ENCODE data around the gene EDN1.
"Not testable (repeated sequence)": the region's sequence is repeated elsewhere in the genome, so short reads cannot be mapped to it uniquely, and the experiment has no call there.

EDN1 gene

GRCh38 chr6:12294851-12295536, 4.8 kb downstream of the EDN1 start:
- DNase-seq (ENCODE audit: low spot score): no peak

- no peak for DNase-seq (ENCODE audit: low spot score)
Observed at GRCh38 chr6:12295558-12296254, 5.5 kb downstream of the EDN1 start.

GRCh38 chr6:12296255-12296573, 6.1 kb downstream of the EDN1 start:
- peak; percentile 83 for DNase-seq (ENCODE audit: low spot score)

GRCh38 chr6:12296604-12297003, 6.4 kb downstream of the EDN1 start:
- no peak for DNase-seq (ENCODE audit: low spot score)

- no peak for DNase-seq (ENCODE audit: low spot score)
Observed at GRCh38 chr6:12297363-12298016, 7.3 kb downstream of the EDN1 start.

- no peak for DNase-seq (ENCODE audit: low spot score)
Observed at GRCh38 chr6:12298017-12298978, 8.1 kb downstream of the EDN1 start.

GRCh38 chr6:12298995-12299394, 8.8 kb downstream of the EDN1 start:
- DNase-seq (ENCODE audit: low spot score): no peak

GRCh38 chr6:12301018-12301417, 10.9 kb downstream of the EDN1 start:
- no peak for DNase-seq (ENCODE audit: low spot score)

- DNase-seq (ENCODE audit: low spot score): no peak
Observed at GRCh38 chr6:12304487-12304886, 14.3 kb downstream of the EDN1 start.

GRCh38 chr6:12309070-12309469, 18.9 kb downstream of the EDN1 start:
- DNase-seq (ENCODE audit: low spot score): no peak

GRCh38 chr6:12311106-12311505, 20.9 kb downstream of the EDN1 start:
- no peak for DNase-seq (ENCODE audit: low spot score)

- no peak for DNase-seq (ENCODE audit: low spot score)
Observed at GRCh38 chr6:12312736-12313135, 22.6 kb downstream of the EDN1 start.

- no peak for DNase-seq (ENCODE audit: low spot score)
Observed at GRCh38 chr6:12313306-12313991, 23.3 kb downstream of the EDN1 start.

- no peak for DNase-seq (ENCODE audit: low spot score)
Observed at GRCh38 chr6:12313992-12314589, 23.9 kb downstream of the EDN1 start.

GRCh38 chr6:12314751-12315150, 24.6 kb downstream of the EDN1 start:
- DNase-seq (ENCODE audit: low spot score): no peak

- no peak for DNase-seq (ENCODE audit: low spot score)
Observed at GRCh38 chr6:12315292-12316081, 25.3 kb downstream of the EDN1 start.

GRCh38 chr6:12318749-12319148, 28.6 kb downstream of the EDN1 start:
- no peak for DNase-seq (ENCODE audit: low spot score)

GRCh38 chr6:12320074-12320473, 29.9 kb downstream of the EDN1 start:
- DNase-seq (ENCODE audit: low spot score): not testable (repeated sequence)

- no peak for DNase-seq (ENCODE audit: low spot score)
Observed at GRCh38 chr6:12324099-12324498, 33.9 kb downstream of the EDN1 start.

GRCh38 chr6:12324748-12325147, 34.6 kb downstream of the EDN1 start:
- DNase-seq (ENCODE audit: low spot score): no peak
